Activated CD4-positive, alpha-beta T cell treated with anti-CD3 and anti-CD28 coated beads, Interleukin-2, Interleukin-6, amounts not matched to agents 100 ng/mL and 50 ng/mL, durations not matched to agents 16 hours and 8 hours (primary cell): ENCODE data around the gene METTL25B.
"Not testable (repeated sequence)": the region's sequence is repeated elsewhere in the genome, so short reads cannot be mapped to it uniquely, and the experiment has no call there.

Source experiments
- DNase-seq: peaks from one replicate; pipeline ENCODE4 v3.0.0-alpha.2; 2020

The METTL25B gene

GRCh38 chr1:156750191-156750672 is 22.0 kb downstream of the METTL25B start:
- DNase-seq, result peak; percentile 51

GRCh38 chr1:156750711-156751450 is 22.6 kb downstream of the METTL25B start:
- DNase-seq, result peak; percentile 51

- DNase-seq, result no peak
Measured at GRCh38 chr1:156751451-156751756, 23.1 kb downstream of the METTL25B start, which contains the start of gene HDGF. Gene HDGF, minus strand, starts transcription at chr1:156751675. Its CDS starts 246 bp downstream, at chr1:156751429.

GRCh38 chr1:156751757-156752481 is 23.6 kb downstream of the METTL25B start:
- DNase-seq, result peak; percentile 99

GRCh38 chr1:156752843-156753482 is 24.7 kb downstream of the METTL25B start:
- DNase-seq, result no peak

GRCh38 chr1:156754219-156754618 is 25.9 kb downstream of the METTL25B start:
- DNase-seq, result no peak

- DNase-seq, result no peak
Measured at GRCh38 chr1:156755527-156755950, 27.3 kb downstream of the METTL25B start.

GRCh38 chr1:156756355-156756754 is 28.1 kb downstream of the METTL25B start:
- no peak for DNase-seq

GRCh38 chr1:156757572-156758253 is 29.4 kb downstream of the METTL25B start:
- not testable (repeated sequence) for DNase-seq

- no peak for DNase-seq
Measured at GRCh38 chr1:156760092-156760795, 32.0 kb downstream of the METTL25B start.

- DNase-seq, result no peak
Measured at GRCh38 chr1:156760796-156761104, 32.5 kb downstream of the METTL25B start.

GRCh38 chr1:156765136-156765535 is 36.9 kb downstream of the METTL25B start:
- not testable (repeated sequence) for DNase-seq

GRCh38 chr1:156765666-156766065 is 37.4 kb downstream of the METTL25B start:
- DNase-seq, result no peak

- no peak for DNase-seq
Measured at GRCh38 chr1:156766298-156767100, 38.2 kb downstream of the METTL25B start.

GRCh38 chr1:156767101-156767878 is 39.0 kb downstream of the METTL25B start, which contains the start of gene PRCC:
Gene PRCC, plus strand, starts transcription at chr1:156767535. Its CDS starts 237 bp downstream, at chr1:156767772.
- DNase-seq, result peak; percentile 99

GRCh38 chr1:156767879-156768604 is 39.8 kb downstream of the METTL25B start:
- peak; percentile 38 for DNase-seq

GRCh38 chr1:156768610-156769295 is 40.5 kb downstream of the METTL25B start:
- no peak for DNase-seq

- no peak for DNase-seq
Measured at GRCh38 chr1:156772222-156772621, 44.0 kb downstream of the METTL25B start.
